Panc1 (cell line): ENCODE results near the gene TMEM233. TPM values are rescaled to one million over a fixed set of nuclear protein-coding genes. Genes with fewer than 3 reads are reported as not detected.

Experiments used
- ATAC-seq: fragments of 200-7000 bp; cut with Tn5 transposase; 2 replicates; pipeline ENCODE4 v1.9.1; 2020; ENCODE audit warnings: mild to moderate bottlenecking, moderate library complexity
- BruUV-seq: library from RNA; stranded (reverse); fragments of 400-500 nt; replicated peaks from 2 replicates; lab custom pipeline; 2021; lab: Mats Ljungman, UMichigan
- CTCF ChIA-PET: fragments of 300-600 bp; sonication (Branson Sonifier 250); formaldehyde crosslinking; loops from one replicate; lab custom pipeline; 2022; ENCODE audit warnings: antibody characterized with exemption; lab: Charles Lee
- POLR2A ChIA-PET: fragments of 300-600 bp; sonication (Branson Sonifier 250); formaldehyde crosslinking; loops from one replicate; lab custom pipeline; 2022; ENCODE audit warnings: antibody characterized with exemption; lab: Charles Lee
- DNase-seq: peaks from one replicate; pipeline ENCODE4 v3.0.0-alpha.2; 2010; ENCODE audit warnings: low read depth, low spot score
- H3K27ac ChIP-seq: 2 replicates; pipeline ENCODE4 v1.5.1; 2011; ENCODE audit warnings: mild to moderate bottlenecking, low read length, inconsistent platforms
- H3K27me3 ChIP-seq: fragments of 200-500 bp; sonication (Bioruptor generic); 2 replicates; pipeline ENCODE4 v1.6.0; 2014; ENCODE audit warnings: low read length, inconsistent platforms; ENCODE audit not compliant: control insufficient read depth, insufficient read depth
- H3K36me3 ChIP-seq: fragments of 200-500 bp; sonication (Bioruptor generic); 2 replicates; pipeline ENCODE4 v1.5.1; 2014; ENCODE audit warnings: inconsistent platforms, mild to moderate bottlenecking, low read length, moderate library complexity; ENCODE audit not compliant: control insufficient read depth, insufficient read depth
- H3K4me1 ChIP-seq: 2 replicates; pipeline ENCODE4 v1.5.1; 2011; ENCODE audit warnings: inconsistent platforms, mild to moderate bottlenecking, low read length, moderate library complexity; ENCODE audit not compliant: control insufficient read depth, insufficient read depth
- H3K4me3 ChIP-seq, 2 experiments: 2 replicates each; pipeline ENCODE4 v1.5.1; 2011 to 2012; ENCODE audit warnings: low read depth in 2 of 2, low read length in 2 of 2, mild to moderate bottlenecking in 2 of 2, inconsistent platforms in 1 of 2, moderate library complexity in 1 of 2
- H3K9me3 ChIP-seq: fragments of 200-500 bp; sonication (Bioruptor generic); 2 replicates; pipeline ENCODE4 v1.5.1; 2014; ENCODE audit warnings: low read depth, mild to moderate bottlenecking, inconsistent platforms, low read length, moderate library complexity; ENCODE audit not compliant: control insufficient read depth, insufficient read depth
- CTCF ChIP-seq: fragments of 450-650 bp; IDR thresholded peaks from 2 replicates; pipeline ENCODE4 v1.5.1; 2017; ENCODE audit warnings: mild to moderate bottlenecking
- POLR2AphosphoS5 ChIP-seq: IDR thresholded peaks from 2 replicates; pipeline ENCODE4 v1.6.1; 2012; ENCODE audit warnings: mild to moderate bottlenecking, low read depth, low read length, moderate library complexity
- REST ChIP-seq, 2 experiments: IDR thresholded peaks; 2 replicates each; pipeline ENCODE4 v1.6.1; 2011 to 2012; ENCODE audit warnings: low read depth in 2 of 2, control low read depth in 1 of 2, low read length in 1 of 2, mild to moderate bottlenecking in 1 of 2, moderate library complexity in 1 of 2; ENCODE audit not compliant: insufficient read depth in 1 of 2
- SIN3A ChIP-seq: IDR thresholded peaks from 2 replicates; pipeline ENCODE4 v1.6.1; 2012; ENCODE audit warnings: low read depth, mild to moderate bottlenecking, low read length, moderate library complexity, borderline replicate concordance; ENCODE audit not compliant: insufficient read depth
- TCF7L2 ChIP-seq: IDR thresholded peaks from 2 replicates; pipeline ENCODE4 v1.6.1; 2011; ENCODE audit warnings: mild to moderate bottlenecking, low read depth, low read length, inconsistent platforms
- in situ Hi-C: cut with HindIII; loops from 2 replicates; pipeline ENCODE4 v1.10.0; 2016; ENCODE audit warnings: low sequenced_read_pairs, low pct_unique_long_range_greater_than_20kb
- intact Hi-C: fragments of 100-400 bp; cut with micrococcal nuclease; formaldehyde crosslinking; loops from one replicate; pipeline ENCODE4 v1.10.0; 2022; ENCODE audit not compliant: unreplicated experiment
- total RNA-seq: library from RNA; stranded (reverse); gene quantifications from one replicate; pipeline ENCODE4 v1.2.1, GENCODE V29; 2021; ENCODE audit not compliant: unreplicated experiment

TMEM233 gene
- total RNA-seq, 1 experiment from 2014 or later, result not detected

GRCh38 chr12:119546340-119546739, 47.2 kb upstream of the TMEM233 start:
- DNase-seq, result no peak
- H3K4me3 ChIP-seq, result no peak overlapping the region
- POLR2A ChIA-PET, result no interaction called here
- no peak overlapping the region for H3K27ac ChIP-seq
- TF ChIP-seq TCF7L2 (no peak), CTCF (no peak), SIN3A (no peak), REST (IDR thresholded peaks at IDR 0.05; ENCODE audit: insufficient read depth in 1 of 2, low read depth in 2 of 2, low read length in 1 of 2) (no peak), POLR2AphosphoS5 (no peak)
- no peaks in the 10 kb centered on the region for H3K36me3 ChIP-seq
- H3K9me3 ChIP-seq, result no peaks in the 10 kb centered on the region
- no peak for ATAC-seq
- CTCF ChIA-PET, result interaction anchor here (0.6 kb wide), 1 partner anchor 722 kb away, joined by 6 read pairs; no protein-coding TSS in a partner anchor
- intact Hi-C loops (no loop called here), in situ Hi-C loops (no loop called here)
- BruUV-seq, result no TSS peak
- H3K27me3 ChIP-seq, result 0 out of 2 replicates have a peak, but pooled peaks cover 6% of the 10 kb centered on the region
- no peaks in the 10 kb centered on the region for H3K4me1 ChIP-seq

GRCh38 chr12:119547001-119547400, 46.6 kb upstream of the TMEM233 start:
- no peak for TF ChIP-seq SIN3A
- TF ChIP-seq POLR2AphosphoS5, result no peak
- TF ChIP-seq TCF7L2, result no peak
- TF ChIP-seq REST (IDR thresholded peaks at IDR 0.05; ENCODE audit: insufficient read depth in 1 of 2, low read depth in 2 of 2, low read length in 1 of 2), result no peak
- TF ChIP-seq CTCF, result no peak
- CTCF ChIA-PET, result interaction anchor here (0.6 kb wide), 1 partner anchor 723 kb away, joined by 6 read pairs; no protein-coding TSS in a partner anchor
- Histone ChIP-seq H3K4me3 (no peak overlapping the region), H3K4me1 (no peaks in the 10 kb centered on the region), H3K36me3 (no peaks in the 10 kb centered on the region), H3K27ac (no peak overlapping the region), H3K9me3 (no peaks in the 10 kb centered on the region), H3K27me3 (peaks cover 6% of the 10 kb centered on the region)
- intact Hi-C loops (no loop called here), in situ Hi-C loops (no loop called here)
- no peak for ATAC-seq
- POLR2A ChIA-PET, result interaction anchor here (0.5 kb wide), 1 partner anchor 53 kb away, joined by 5 read pairs; no protein-coding TSS in a partner anchor
- no peak for DNase-seq
- no TSS peak for BruUV-seq
